Coronary artery (tissue), 2 donors: ENCODE measurements around the gene GSTM5.
"Not testable (repeated sequence)": the region's sequence is repeated elsewhere in the genome, so short reads cannot be mapped to it uniquely, and the experiment has no call there.

Source experiments
- DNase-seq: peaks from one replicate; pipeline ENCODE4 v3.0.0-alpha.2; 2017; ENCODE audit warnings: low spot score
- H3K27ac ChIP-seq, 2 donors: fragments of 200-600 bp; sonication (generic); one replicate each; pipeline ENCODE4 v1.5.1; 2016 to 2019
- H3K4me3 ChIP-seq: fragments of 200-600 bp; sonication (generic); 2 replicates; pipeline ENCODE4 v1.5.1; 2016; ENCODE audit warnings: mild to moderate bottlenecking, moderate library complexity
- TF ChIP-seq, protein P1 (sequence below): fragments of 200-600 bp; sonication (generic); IDR thresholded peaks from one replicate; pipeline ENCODE4 v1.5.1; 2019; ENCODE audit warnings: antibody characterized with exemption

The GSTM5 gene

DNA sequence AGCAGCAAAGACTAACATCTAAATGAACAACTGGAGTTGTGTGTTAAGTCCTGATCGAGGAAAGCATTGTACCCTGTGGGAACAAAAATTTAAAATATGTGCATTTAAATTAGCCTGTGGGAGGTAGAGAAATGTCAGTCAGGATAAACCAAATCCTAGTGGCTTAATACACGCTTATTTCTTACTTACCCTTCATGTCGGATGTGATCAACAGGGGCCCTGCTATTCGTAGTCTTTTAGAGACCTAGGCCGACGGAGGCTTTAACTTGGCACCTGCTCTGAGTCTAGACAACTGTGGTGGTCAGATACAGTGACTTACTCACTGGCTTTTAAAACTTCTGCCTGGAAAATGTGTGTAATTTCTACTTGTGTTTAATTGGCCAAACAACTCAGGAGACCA, 18.6 kb downstream of the GSTM5 start:
- TF ChIP-seq, protein P1, sequence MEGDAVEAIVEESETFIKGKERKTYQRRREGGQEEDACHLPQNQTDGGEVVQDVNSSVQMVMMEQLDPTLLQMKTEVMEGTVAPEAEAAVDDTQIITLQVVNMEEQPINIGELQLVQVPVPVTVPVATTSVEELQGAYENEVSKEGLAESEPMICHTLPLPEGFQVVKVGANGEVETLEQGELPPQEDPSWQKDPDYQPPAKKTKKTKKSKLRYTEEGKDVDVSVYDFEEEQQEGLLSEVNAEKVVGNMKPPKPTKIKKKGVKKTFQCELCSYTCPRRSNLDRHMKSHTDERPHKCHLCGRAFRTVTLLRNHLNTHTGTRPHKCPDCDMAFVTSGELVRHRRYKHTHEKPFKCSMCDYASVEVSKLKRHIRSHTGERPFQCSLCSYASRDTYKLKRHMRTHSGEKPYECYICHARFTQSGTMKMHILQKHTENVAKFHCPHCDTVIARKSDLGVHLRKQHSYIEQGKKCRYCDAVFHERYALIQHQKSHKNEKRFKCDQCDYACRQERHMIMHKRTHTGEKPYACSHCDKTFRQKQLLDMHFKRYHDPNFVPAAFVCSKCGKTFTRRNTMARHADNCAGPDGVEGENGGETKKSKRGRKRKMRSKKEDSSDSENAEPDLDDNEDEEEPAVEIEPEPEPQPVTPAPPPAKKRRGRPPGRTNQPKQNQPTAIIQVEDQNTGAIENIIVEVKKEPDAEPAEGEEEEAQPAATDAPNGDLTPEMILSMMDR: no peak
- H3K27ac ChIP-seq: no peak overlapping the region

DNA sequence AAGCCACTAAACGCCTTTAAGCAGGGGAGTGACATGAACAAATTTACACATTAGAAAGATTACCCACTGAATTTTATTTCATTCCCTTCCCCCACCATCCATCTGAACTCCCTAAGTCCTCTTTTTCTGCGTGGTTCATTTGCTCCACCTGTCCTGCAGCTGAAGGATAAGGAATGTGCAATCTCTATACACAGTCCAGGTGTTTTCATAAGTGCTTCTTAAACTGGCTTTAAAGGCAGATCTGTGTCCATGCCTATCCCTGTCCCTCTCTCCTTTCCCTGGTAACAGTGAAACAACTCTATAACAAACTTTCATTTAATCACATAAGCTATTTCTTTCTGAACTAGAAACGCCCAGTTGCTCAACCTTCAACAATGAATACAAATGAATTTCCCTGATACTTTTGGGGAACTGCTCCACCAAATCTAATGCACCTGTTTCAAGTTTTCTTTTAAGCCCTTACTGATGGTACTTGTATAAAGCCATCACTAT, 20.4 kb downstream of the GSTM5 start:
- DNase-seq: no peak
- no peak overlapping the region for H3K27ac ChIP-seq
- no peak overlapping the region for H3K4me3 ChIP-seq
- TF ChIP-seq, protein P1: no peak

More for the DNA sequence above, 18.6 kb downstream of the GSTM5 start:
- H3K4me3 ChIP-seq: no peak overlapping the region
- no peak for DNase-seq

DNA sequence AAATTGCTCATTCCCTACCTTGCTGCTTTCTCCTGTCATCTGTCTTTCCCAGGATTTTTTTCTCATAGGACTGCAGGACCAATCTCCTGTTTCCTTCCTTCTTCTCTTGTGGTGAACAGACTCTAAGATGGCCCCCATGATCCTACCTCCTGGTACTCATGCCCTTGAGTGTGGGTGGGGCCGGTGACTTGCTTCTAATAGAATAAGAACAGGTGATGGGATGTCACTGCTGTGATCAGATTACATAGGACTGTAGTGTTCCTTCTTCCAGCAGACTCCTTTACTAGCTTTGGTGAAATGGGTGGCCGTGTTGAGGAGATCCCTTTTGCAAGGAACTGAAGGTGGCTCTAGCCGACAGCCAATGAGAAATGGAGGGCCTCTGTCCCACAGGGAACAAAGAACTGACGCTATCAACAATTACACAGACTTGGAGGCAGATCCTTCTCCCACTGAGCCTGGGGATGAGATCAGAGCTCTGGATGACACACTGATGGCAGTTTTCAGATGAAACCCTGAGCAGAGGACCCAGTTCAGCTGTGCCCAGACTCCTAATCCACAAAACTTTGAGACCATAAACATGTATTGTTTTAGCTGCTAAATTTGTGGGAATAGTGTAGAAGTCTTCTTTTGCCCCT, 21.3 kb downstream of the GSTM5 start:
- no peak for DNase-seq

DNA sequence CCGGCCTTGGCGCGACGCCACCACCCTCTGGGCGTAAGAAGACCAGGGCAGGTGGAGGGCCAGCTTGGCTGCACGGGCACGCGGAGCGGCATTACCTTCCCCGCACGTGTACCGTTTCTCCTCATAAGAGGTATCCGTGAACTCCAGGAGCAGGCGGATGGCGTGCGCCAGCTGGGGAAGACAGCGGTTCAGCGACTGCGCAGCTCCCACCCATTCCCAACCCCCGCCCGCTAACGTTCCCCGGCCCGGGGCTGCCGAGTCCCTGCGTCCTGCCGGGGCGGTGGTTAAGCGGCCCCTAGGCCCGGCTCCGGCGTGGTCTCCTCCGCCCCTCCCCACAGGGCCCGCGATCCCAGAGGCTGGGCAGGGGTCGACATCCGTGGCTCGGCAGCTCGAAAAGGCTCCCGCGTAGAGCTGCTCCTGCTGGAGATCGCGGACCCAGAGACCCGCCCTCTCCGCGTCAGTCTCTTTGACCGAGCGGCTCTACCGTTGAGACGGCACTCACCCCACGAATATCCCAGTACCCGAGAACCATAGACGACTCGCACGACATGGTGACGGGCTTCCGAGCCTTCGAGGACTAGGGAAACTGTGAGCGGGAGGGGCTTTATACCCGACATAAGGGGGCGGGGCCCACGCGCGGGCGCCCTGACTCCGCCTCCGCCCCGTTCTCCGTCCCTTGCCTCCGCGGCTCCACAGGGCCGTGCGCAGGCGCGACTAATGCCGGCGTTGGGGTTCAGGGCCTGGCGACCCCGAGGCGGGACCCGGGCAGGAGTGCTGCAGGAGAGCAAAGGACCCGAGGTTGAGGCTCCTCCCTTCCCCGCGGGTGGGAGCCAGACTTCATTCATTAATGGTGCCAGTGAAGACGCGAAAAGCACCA, 27.9 kb downstream of the GSTM5 start:
- TF ChIP-seq, protein P1: no peak

More for the DNA sequence above, 21.3 kb downstream of the GSTM5 start:
- no peak overlapping the region for H3K4me3 ChIP-seq
- TF ChIP-seq, protein P1: no peak
- H3K27ac ChIP-seq: no peak overlapping the region

DNA sequence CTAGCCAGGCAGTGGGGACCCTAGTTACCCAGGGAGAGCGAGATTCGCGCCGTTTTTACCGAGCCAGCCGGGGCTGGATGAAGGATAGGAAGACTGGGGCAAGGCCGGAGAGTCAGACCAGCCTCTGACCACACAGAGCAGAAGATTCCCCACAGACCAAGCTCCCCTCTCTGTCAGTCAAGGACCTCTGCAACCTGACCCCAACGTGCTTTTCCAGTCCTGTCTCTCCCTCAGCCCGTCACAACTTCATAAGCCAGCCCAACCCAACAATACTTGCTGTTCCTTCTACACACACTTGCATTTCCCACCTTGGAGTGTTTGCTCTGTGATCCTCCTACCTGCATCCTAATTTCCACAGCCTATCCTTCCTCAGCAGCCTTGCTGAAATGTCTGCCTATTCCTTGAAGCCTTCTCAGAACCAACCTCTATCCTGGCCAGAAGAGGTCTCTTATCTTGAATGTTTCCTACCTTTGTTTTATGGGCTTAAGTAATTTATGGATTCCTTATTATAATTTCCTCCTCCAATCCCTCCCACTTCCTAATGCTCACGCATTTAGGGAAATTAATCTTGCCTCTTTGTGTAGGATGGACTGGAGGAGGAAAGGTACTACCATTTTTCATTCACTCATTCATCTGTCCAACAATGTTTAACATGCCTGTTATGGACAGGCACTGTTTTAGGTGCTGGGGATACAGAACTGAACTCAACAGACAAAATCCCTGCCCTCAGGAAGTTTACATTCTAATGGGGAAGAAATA, 28.7 kb downstream of the GSTM5 start, which contains the start of gene GSTM3:
GSTM3 (minus strand) TSS at position 424 of the 759 bp plus-strand sequence. CDS start 751 bp downstream, outside the sequence.
- H3K4me3 ChIP-seq: peak within 1 kb of the TSS; percentile 80
- H3K27ac ChIP-seq: peak within 1 kb of the TSS; percentile 77 to 82
- DNase-seq: no peak
- TF ChIP-seq, protein P1: no peak

More for the DNA sequence above, 27.9 kb downstream of the GSTM5 start:
- peak overlapping the region; percentile 80 for H3K4me3 ChIP-seq
- H3K27ac ChIP-seq: peak overlapping the region; percentile 77 to 82
- peak; percentile 85 for DNase-seq

DNA sequence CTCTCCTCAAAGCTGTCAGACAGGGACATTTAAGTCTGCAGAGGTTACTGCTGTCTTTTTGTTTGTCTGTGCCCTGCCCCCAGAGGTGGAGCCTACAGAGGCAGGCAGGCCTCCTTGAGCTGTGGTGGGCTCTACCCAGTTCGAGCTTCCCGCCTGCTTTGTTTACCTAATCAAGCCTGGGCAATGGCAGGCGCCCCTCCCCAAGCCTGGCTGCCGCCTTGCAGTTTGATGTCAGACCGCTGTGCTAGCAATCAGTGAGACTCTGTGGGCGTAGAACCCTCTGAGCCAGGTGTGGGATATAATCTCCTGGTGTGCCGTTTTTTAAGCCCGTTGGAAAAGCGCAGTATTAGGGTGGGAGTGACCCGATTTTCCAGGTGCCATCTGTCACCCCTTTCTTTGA, 36.3 kb downstream of the GSTM5 start:
- not testable (repeated sequence) for H3K4me3 ChIP-seq, H3K27ac ChIP-seq, DNase-seq

DNA sequence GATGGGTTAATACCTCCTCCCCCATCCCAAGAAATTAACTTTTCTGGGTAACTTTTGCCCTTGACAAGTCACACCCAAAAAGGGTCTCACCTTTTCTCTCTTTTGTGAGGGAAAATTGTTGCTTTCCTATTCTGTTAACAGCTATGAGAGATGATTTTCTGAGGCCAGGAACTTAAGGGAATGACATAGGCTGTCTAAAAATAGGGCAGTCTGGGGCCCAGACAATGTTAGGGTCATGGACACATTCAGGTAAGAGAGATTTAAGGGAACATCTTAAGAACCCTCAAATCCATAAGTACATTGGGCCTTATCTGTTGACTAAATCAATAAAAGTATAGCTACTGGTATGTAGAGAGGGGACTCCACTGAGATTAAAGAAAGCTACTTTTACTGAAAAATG, 37.2 kb downstream of the GSTM5 start:
- H3K4me3 ChIP-seq: no peak overlapping the region
- DNase-seq: no peak
- H3K27ac ChIP-seq: no peak overlapping the region
- TF ChIP-seq, protein P1: no peak
